ENCODE results near the gene ASXL1. TPM values are rescaled to one million over a fixed set of nuclear protein-coding genes. Genes with fewer than 3 reads are reported as not detected.
"Not testable (repeated sequence)": the region's sequence is repeated elsewhere in the genome, so short reads cannot be mapped to it uniquely, and the experiment has no call there.

ASXL1 gene
- total RNA-seq, 1 donor from 2014 or later: 70.2 TPM

GRCh38 chr20:32337937-32338661 lies 20.0 kb upstream of the ASXL1 start:
- DNase-seq: no peak

GRCh38 chr20:32338665-32339064 lies 19.5 kb upstream of the ASXL1 start:
- DNase-seq: no peak

- DNase-seq: no peak
Measured at GRCh38 chr20:32339116-32339515, 19.0 kb upstream of the ASXL1 start.

- not testable (repeated sequence) for DNase-seq
Measured at GRCh38 chr20:32341053-32341452, 17.1 kb upstream of the ASXL1 start.

- DNase-seq: no peak
Measured at GRCh38 chr20:32343439-32343838, 14.7 kb upstream of the ASXL1 start.

- no peak for DNase-seq
Measured at GRCh38 chr20:32344835-32345506, 13.2 kb upstream of the ASXL1 start.

GRCh38 chr20:32348207-32348606 lies 9.9 kb upstream of the ASXL1 start:
- no peak for DNase-seq

- no peak for DNase-seq
Measured at GRCh38 chr20:32350421-32350820, 7.7 kb upstream of the ASXL1 start.

GRCh38 chr20:32352121-32352720 lies 5.9 kb upstream of the ASXL1 start:
- DNase-seq: no peak

- DNase-seq: no peak
Measured at GRCh38 chr20:32353848-32354496, 4.2 kb upstream of the ASXL1 start.

GRCh38 chr20:32354592-32355416 lies 3.3 kb upstream of the ASXL1 start:
- DNase-seq: no peak

GRCh38 chr20:32355417-32355841 lies 2.7 kb upstream of the ASXL1 start:
- DNase-seq: no peak

- not testable (repeated sequence) for DNase-seq
Measured at GRCh38 chr20:32355907-32356621, 2.1 kb upstream of the ASXL1 start.

- DNase-seq: no peak
Measured at GRCh38 chr20:32356622-32357374, 1.3 kb upstream of the ASXL1 start.

GRCh38 chr20:32357375-32357868 lies 709 bp upstream of the ASXL1 start:
- DNase-seq: no peak

- DNase-seq: no peak
Measured at GRCh38 chr20:32358632-32358882, 426 bp downstream of the ASXL1 start.

GRCh38 chr20:32358883-32359632 lies 927 bp downstream of the ASXL1 start:
- DNase-seq: no peak

GRCh38 chr20:32359633-32360332 lies 1.7 kb downstream of the ASXL1 start:
- DNase-seq: no peak

- no peak for DNase-seq
Measured at GRCh38 chr20:32360333-32360634, 2.2 kb downstream of the ASXL1 start.
